Measurements from ENCODE around the gene CCDC27. TPM values are rescaled to one million over a fixed set of nuclear protein-coding genes. Genes with fewer than 3 reads are reported as not detected.

CCDC27 gene
- total RNA-seq, 1 donor from 2014 or later = not detected

DNA sequence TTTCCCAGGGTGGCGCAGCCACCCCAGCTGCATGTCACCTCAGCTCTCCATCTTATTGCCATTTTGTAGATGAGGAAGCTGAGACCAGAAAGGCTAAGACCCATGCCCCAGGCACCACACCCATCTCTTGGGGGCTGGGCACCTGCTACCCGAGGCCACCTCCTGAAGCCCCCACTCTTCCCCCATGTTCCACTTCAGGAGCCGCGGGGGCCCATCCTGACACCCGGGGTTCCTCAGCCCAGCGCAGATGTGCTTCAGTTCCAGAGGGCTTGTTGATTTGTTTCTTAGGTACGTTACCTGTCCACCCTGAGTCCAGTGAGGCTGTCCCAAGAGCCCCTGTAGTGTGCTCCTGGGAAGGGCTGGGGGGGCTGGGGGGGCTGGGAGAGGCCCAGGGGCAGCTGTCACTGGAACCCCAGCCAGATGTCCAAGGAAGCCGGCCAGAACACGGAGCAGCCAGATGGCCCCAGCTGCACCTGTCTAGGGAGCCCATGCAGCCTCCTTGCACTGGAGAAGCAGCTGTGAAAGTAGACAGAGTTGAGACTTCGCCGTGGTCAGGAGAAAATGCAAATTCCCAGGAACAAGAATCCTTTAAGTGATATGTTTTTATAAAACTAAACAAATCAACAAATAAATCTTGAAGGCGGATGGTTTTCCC, 17.1 kb upstream of the CCDC27 start:
- intact Hi-C loops (cut with micrococcal nuclease) = no loop called here
- TF ChIP-seq, protein P1, sequence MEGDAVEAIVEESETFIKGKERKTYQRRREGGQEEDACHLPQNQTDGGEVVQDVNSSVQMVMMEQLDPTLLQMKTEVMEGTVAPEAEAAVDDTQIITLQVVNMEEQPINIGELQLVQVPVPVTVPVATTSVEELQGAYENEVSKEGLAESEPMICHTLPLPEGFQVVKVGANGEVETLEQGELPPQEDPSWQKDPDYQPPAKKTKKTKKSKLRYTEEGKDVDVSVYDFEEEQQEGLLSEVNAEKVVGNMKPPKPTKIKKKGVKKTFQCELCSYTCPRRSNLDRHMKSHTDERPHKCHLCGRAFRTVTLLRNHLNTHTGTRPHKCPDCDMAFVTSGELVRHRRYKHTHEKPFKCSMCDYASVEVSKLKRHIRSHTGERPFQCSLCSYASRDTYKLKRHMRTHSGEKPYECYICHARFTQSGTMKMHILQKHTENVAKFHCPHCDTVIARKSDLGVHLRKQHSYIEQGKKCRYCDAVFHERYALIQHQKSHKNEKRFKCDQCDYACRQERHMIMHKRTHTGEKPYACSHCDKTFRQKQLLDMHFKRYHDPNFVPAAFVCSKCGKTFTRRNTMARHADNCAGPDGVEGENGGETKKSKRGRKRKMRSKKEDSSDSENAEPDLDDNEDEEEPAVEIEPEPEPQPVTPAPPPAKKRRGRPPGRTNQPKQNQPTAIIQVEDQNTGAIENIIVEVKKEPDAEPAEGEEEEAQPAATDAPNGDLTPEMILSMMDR (IDR thresholded peaks at IDR 0.05) = no peak
- Mint-ChIP-seq H3K36me3 (ENCODE audit: low read depth) (peaks cover 23% of the 10 kb centered on the region), H3K27ac (no peak overlapping the region), H3K27me3 (peaks cover 3% of the 10 kb centered on the region), H3K9me3 (no peaks in the 10 kb centered on the region), H3K4me3 (no peak overlapping the region), H3K4me1 (no peaks in the 10 kb centered on the region)
- POLR2A ChIA-PET = no interaction called here
- CTCF ChIA-PET = interaction anchor here (1.2 to 1.7 kb wide), 2 partner anchors 11 kb away, joined by 6 read pairs; no protein-coding TSS in a partner anchor
- ATAC-seq (ENCODE audit: low read depth) (no peak), DNase-seq (no peak)

DNA sequence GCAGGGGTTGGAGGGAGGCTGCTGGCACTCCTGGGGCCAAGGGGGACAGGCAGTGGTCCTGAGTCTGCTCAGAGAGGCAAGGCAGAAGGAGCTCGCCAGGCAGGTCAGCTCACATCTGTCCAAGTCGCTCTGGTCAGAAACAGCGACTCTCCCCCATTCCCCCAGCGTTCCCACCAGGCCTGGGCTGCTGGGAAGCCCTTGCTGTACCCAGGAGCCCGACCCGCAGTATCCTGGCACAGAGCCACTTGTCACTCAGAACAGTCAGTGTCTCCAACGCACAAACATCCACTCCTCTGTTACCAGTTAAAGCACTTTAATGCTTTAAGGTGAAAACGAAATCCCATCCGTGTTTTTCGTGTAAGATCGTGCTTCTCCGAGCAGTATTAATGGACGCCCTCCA, 16.6 kb upstream of the CCDC27 start:
- POLR2A ChIA-PET = no interaction called here

DNA sequence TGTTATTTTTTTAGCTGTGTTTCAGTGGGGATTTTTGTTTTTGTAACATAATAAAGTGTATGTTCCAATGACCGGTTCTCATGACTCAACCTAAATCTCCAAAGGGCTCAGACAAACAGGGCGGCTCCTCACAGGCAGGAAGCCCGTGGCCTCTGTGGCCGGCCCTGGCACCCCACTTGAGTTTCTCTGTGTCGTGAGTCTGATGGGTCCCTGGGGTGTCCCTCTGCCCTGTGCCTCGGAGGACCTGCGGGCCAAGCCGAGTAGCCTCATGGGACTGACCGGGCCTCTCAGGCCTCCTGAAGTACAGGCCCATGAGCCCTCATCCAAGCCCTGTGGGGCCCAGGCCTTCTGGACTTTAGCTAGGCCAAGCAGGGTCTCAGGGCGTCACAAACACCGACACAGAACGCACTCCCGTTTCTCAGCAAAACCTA, 16.1 kb upstream of the CCDC27 start:
- DNase-seq (no peak), ATAC-seq (ENCODE audit: low read depth) (no peak)
- no peaks in the 10 kb centered on the region for H3K9me3 Mint-ChIP-seq
- H3K4me3 Mint-ChIP-seq = no peak overlapping the region
- H3K27me3 Mint-ChIP-seq = no peaks in the 10 kb centered on the region
- CTCF ChIA-PET = interaction anchor here (1.2 kb wide), 1 partner anchor 12 kb away, joined by 6 read pairs; no protein-coding TSS in a partner anchor
- H3K4me1 Mint-ChIP-seq = no peaks in the 10 kb centered on the region
- peaks cover 26% of the 10 kb centered on the region for H3K36me3 Mint-ChIP-seq (ENCODE audit: low read depth)
- POLR2A ChIA-PET = interaction anchor here (0.6 kb wide), 1 partner anchor 18 kb away, joined by 4 read pairs; no protein-coding TSS in a partner anchor
- TF ChIP-seq, protein P1 (IDR thresholded peaks at IDR 0.05) = no peak
- intact Hi-C loops (cut with micrococcal nuclease) = no loop called here
- H3K27ac Mint-ChIP-seq = no peak overlapping the region

More for the DNA sequence above, 16.6 kb upstream of the CCDC27 start:
- Mint-ChIP-seq H3K27me3 (peaks cover 3% of the 10 kb centered on the region), H3K36me3 (ENCODE audit: low read depth) (peaks cover 23% of the 10 kb centered on the region), H3K4me1 (no peaks in the 10 kb centered on the region), H3K4me3 (no peak overlapping the region), H3K9me3 (no peaks in the 10 kb centered on the region), H3K27ac (no peak overlapping the region)
- TF ChIP-seq, protein P1 (IDR thresholded peaks at IDR 0.05) = no peak
- CTCF ChIA-PET = interaction anchor here (1.2 kb wide), 1 partner anchor 11 kb away, joined by 6 read pairs; no protein-coding TSS in a partner anchor
- no peak for DNase-seq
- no peak for ATAC-seq (ENCODE audit: low read depth)
- intact Hi-C loops (cut with micrococcal nuclease) = no loop called here

DNA sequence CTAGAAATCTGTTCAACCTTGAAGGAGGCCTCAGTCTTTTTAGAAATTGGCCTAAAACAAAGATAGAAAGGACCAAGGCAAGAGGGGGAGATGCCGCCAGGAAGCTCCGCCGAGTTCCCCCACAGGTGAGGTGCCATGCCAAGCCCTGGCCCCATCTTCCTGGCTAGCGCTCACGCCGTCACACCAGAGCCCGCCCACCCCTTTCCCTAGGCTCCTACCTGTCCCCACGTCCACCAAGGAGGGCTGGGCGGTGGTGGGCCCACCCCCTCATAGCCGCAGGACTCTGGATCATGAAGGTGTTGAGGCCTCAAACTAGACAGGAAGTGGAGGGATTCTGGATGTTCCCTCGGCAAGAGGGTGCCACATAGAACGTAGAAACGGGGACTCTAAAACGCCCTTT, 15.5 kb upstream of the CCDC27 start:
- intact Hi-C loops (cut with micrococcal nuclease) = no loop called here
- H3K36me3 Mint-ChIP-seq (ENCODE audit: low read depth) = peaks cover 32% of the 10 kb centered on the region
- no peak for ATAC-seq (ENCODE audit: low read depth)
- ChIA-PET CTCF (interaction anchor here (1.2 kb wide), 1 partner anchor 12 kb away, joined by 6 read pairs; no protein-coding TSS in a partner anchor), POLR2A (interaction anchor here (0.6 kb wide), 1 partner anchor 19 kb away, joined by 4 read pairs; no protein-coding TSS in a partner anchor)
- TF ChIP-seq, protein P1 (IDR thresholded peaks at IDR 0.05) = no peak
- H3K27me3 Mint-ChIP-seq = no peaks in the 10 kb centered on the region
- no peaks in the 10 kb centered on the region for H3K9me3 Mint-ChIP-seq
- no peak overlapping the region for H3K27ac Mint-ChIP-seq
- DNase-seq = no peak
- H3K4me3 Mint-ChIP-seq = no peak overlapping the region
- H3K4me1 Mint-ChIP-seq = no peaks in the 10 kb centered on the region

DNA sequence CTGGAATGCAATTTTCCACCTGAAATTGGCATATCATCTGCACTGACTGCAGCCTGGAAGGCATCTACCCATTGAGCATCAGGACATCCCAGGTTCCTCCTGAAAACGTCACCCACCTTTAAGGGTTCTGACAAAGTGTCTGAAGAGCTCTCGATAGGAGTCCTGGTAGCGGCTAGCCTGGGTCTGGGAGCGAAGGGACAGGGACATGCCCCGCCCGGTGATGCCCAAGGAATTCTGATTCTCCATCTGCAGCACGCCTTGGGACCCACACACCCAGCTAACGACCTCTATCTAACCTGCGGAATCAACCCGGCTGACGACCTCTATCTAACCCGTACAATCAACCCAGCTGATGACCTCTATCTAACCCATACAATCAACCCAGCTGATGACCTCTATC, 13.3 kb upstream of the CCDC27 start:
- intact Hi-C loops (cut with micrococcal nuclease) = no loop called here
- DNase-seq = no peak
- TF ChIP-seq, protein P1 (IDR thresholded peaks at IDR 0.05) = no peak
- no peak overlapping the region for H3K27ac Mint-ChIP-seq
- POLR2A ChIA-PET = no interaction called here
- H3K4me1 Mint-ChIP-seq = no peaks in the 10 kb centered on the region
- no peaks in the 10 kb centered on the region for H3K9me3 Mint-ChIP-seq
- ATAC-seq (ENCODE audit: low read depth) = no peak
- CTCF ChIA-PET = interaction anchor here (0.8 kb wide), 1 partner anchor 174 kb away, joined by 4 read pairs; no protein-coding TSS in a partner anchor
- H3K36me3 Mint-ChIP-seq (ENCODE audit: low read depth) = peaks cover 50% of the 10 kb centered on the region
- H3K4me3 Mint-ChIP-seq = no peak overlapping the region
- H3K27me3 Mint-ChIP-seq = no peaks in the 10 kb centered on the region

Data from activated B cell treated with CpG ODN at 0.5 μM for 24 hours (primary cell).